HCT116 (cell line): ENCODE data around the gene TRIP13.
"Not testable (repeated sequence)": the region's sequence is repeated elsewhere in the genome, so short reads cannot be mapped to it uniquely, and the experiment has no call there.

Source experiments
- CEBPB ChIP-seq: IDR thresholded peaks from 2 replicates; pipeline ENCODE4 v1.6.1; 2012; ENCODE audit warnings: low read depth
- CTCF ChIP-seq, 3 experiments: fragments of 200-600 bp in 1 of 3; sonication (generic) in 1 of 3; IDR thresholded peaks in 2 of 3; conservative IDR thresholded peaks in 1 of 3; 2 replicates each; pipeline ENCODE4 v1.5.1; 2012 to 2017; ENCODE audit warnings: low read depth in 2 of 3, low read length in 2 of 3, antibody characterized with exemption in 1 of 3, borderline replicate concordance in 1 of 3, control low read depth in 1 of 3, mild to moderate bottlenecking in 1 of 3, mixed read lengths in 1 of 3, mixed run types in 1 of 3, moderate library complexity in 1 of 3; ENCODE audit not compliant: insufficient read depth in 1 of 3
- EZH2 ChIP-seq: fragments of 200-600 bp; sonication (generic); IDR thresholded peaks from 2 replicates; pipeline ENCODE4 v1.6.1; 2017; ENCODE audit warnings: antibody characterized with exemption, mixed run types
- EZH2phosphoT487 ChIP-seq: fragments of 200-600 bp; IDR thresholded peaks from 2 replicates; pipeline ENCODE4 v1.6.1; 2018; ENCODE audit warnings: antibody characterized with exemption, borderline replicate concordance
- ZBTB33 ChIP-seq: IDR thresholded peaks from 2 replicates; pipeline ENCODE4 v1.6.1; 2011; ENCODE audit warnings: mild to moderate bottlenecking, low read length, moderate library complexity; ENCODE audit not compliant: insufficient replicate concordance; ENCODE audit errors: extremely low read depth

- not testable (repeated sequence) for TF ChIP-seq EZH2; CEBPB; CTCF (IDR thresholded peaks at IDR 0.05 in 2 of 3, conservative IDR thresholded peaks at IDR 0.05 in 1 of 3; ENCODE audit: borderline replicate concordance in 1 of 3, insufficient read depth in 1 of 3, low read depth in 2 of 3, low read length in 2 of 3); ZBTB33; EZH2phosphoT487
Observed at GRCh38 chr5:845031-845675, 47.5 kb upstream of the TRIP13 start.
